Femur (tissue), 1 donor: Measurements from ENCODE around the gene ADO.

Source experiments
- DNase-seq: peaks from one replicate; pipeline ENCODE4 v3.0.0-alpha.2; 2017

The ADO gene

DNA sequence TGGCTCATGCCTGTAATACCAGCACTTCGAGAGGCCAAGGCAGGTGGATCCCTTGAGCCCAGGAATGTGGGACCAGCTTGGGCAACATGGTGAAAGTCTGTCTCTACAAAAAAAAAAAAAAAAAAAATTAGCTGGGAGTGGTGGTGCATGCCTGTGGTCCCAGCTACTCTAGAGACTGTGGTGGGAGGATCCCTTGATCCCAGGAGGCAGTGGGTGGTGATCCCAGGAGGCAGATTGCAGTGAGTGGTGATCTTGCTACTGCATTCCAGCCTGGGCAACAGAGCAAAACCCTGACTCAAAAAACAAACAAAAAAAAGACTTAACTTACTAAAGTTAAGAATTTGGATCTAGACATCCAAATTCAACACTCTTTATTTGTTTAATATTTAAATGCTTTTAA, 10.2 kb upstream of the ADO start:
- no peak for DNase-seq

DNA sequence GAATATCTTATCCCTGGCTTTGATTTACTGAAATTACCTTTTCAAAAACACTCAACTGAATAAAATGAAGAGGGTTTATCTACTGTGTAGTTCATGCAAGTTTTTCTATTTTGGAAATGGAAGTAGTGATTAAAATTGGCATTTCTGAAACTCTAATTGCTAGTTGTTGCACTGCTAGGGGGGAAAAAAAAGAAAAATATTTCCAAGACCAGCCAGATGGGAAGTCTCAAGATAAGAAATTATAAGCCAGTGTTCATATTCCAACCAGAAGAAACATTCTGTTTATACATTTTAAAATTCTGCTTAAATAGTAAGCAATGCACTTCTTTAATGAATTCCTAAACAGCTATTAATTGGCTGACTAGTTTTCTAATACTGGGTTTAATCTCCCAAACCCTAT, 9.4 kb upstream of the ADO start:
- DNase-seq, result no peak

DNA sequence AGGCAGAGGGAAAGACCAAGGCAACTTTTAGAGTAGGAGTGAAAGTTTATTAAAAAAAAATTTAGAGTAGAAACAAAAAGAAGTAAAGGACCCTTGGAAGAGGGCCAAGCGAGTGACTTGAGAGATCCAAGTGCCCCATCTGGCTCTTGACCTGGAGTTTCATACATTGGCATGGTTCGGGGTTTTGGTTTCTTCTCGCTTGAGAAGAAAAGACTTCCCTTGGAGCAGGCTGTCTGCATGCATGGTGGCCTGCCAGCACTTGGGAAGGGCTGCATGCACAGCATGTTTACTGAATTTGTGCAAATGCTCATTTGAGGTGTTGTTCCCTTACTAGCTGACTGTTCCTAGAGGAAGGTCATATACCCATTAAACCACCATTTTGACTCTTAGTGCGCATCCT, 8.8 kb upstream of the ADO start:
- no peak for DNase-seq

DNA sequence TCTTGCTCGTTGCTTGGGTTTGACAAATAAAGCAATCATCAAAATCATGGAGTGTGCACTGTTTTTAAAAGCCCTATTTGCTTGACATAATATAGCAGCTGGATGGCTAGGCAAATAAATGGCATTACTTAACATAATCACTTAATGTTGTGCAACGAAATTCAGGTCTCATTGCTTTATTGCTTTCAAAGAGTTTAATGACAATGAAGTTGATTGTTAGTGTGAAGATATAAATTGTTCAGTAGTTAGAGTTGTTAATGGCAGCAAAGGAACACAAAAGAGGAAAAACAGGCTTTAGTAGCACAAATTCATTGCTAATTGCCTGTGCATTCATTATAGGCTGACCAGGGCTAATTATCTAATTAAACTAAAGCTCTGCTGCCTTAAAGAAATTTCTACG, 7.6 kb upstream of the ADO start:
- DNase-seq, result no peak

DNA sequence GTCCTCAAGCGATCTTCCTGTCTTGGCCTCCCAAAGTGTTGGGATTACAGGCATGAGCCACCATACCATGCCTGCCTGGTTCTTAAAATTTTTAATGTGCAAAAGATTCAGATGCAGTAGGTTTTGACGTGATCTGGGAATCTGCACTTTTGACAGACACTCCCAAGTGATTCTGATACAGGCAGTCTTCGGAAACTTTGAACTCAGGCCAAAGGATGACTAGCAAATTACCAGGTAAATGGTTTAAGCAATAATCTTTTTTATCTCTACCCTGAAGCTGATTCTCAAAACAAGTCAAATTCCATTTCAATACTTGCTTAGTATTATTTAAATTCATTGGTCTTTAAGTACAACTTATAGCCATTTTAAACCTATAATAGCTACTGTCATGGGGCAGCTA, 2.6 kb upstream of the ADO start:
- no peak for DNase-seq

DNA sequence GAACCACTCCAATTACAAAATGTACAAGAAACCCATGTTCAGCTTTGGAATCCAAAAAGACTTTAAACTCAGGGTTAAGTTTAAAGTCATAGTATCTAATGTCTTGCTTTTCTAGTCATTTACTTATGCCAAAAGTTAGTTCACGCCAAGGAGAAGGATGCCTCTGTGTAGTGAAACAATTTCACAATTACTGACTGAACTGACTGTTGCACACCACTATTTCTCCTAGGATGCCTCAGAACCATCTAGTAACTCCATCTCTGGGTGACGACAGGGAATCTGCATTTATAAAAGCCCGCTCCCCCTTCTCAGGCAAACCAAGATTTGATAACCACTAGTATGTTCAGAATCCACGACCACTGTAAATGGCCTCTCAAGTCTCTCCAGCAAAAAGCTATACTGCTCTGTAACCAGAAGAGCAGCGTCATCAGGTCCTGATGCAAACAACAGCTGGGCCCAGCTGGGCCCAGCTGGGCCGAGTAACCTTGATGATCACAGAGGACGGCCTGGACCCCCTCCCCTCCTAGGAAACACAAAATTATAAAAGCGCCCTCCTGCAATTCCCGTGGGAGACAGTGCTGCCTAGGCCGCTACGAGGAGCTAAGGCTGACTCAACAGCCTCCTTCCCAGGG, 680 bp upstream of the ADO start:
- DNase-seq, result no peak

DNA sequence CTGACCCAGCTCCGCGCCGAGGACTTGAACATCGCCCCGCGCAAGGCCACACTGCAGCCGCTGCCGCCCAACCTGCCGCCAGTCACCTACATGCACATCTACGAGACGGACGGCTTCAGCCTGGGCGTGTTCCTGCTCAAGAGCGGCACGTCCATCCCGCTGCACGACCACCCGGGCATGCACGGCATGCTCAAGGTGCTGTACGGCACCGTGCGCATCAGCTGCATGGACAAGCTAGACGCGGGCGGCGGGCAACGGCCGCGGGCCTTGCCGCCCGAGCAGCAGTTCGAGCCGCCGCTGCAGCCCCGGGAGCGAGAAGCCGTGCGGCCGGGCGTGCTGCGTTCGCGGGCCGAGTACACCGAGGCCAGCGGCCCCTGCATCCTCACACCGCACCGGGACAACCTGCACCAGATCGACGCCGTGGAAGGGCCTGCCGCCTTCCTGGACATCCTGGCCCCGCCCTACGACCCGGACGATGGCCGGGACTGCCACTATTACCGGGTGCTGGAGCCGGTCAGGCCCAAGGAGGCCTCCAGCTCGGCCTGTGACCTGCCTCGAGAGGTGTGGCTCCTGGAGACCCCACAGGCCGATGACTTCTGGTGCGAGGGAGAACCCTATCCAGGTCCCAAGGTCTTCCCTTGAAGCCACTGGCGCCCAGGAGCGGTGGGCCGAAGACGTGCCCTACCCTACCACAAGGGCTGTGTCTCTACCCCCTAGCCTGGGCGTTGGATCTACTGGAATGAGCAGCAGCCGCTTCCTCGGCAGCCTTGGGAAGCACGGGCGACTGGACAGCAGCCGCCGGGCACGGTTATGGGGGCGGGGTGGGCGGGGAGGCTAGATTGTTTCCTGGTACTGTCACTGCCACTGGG, 945 bp downstream of the ADO start:
- DNase-seq, result peak; percentile 46

DNA sequence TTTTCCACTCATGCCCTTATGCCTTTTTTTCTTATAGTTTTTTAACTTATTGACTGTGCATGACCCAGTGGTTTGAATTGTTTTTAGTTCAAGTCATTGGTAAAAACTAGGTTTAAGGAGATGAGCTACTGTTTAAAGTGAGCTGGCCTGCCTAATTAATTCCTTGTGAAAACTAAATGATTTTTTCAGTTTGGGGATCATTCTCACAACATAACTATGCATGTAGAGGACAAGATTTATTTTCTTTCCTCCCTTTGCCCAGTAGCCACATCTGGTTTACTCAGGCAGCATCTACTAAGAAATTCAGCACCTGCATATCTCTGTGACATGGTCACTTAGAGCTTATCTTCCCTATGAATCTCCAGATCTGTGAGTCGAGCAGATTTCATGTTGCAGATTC, 1.7 kb downstream of the ADO start:
- DNase-seq, result no peak

DNA sequence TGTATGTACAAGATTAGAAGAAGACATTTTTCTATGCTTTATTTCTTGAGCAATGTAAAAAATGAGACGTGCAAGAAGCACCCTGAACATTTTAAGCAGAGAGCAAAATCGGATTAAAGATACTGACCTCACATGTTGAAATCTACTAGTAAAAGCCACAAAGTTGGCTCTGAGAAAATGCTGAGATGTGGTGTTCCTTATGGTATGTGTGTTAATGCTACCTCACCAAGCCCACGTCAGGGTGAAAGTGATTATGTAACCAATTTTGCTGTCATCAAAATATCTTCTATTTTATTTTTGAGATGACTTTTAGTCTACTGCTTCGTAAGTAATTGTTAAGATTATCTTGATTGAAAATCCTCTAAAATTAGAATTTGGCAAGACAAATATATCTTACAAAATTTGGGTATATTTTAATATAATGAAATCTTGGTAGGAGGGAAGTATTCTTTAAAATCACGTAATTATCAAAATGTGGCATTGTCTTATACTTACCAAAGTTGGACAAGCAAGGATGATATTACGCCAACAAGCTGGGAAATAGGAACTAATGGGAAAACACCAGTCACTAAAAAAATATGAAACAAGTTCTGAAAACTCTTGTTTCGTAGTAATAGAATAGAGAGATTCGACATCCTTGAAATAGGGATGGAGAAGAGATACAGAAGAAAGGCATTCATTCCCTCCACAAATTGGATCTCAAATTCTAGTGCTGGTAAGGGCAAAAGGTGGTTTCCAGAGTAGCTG, 5.8 kb downstream of the ADO start:
- no peak for DNase-seq

DNA sequence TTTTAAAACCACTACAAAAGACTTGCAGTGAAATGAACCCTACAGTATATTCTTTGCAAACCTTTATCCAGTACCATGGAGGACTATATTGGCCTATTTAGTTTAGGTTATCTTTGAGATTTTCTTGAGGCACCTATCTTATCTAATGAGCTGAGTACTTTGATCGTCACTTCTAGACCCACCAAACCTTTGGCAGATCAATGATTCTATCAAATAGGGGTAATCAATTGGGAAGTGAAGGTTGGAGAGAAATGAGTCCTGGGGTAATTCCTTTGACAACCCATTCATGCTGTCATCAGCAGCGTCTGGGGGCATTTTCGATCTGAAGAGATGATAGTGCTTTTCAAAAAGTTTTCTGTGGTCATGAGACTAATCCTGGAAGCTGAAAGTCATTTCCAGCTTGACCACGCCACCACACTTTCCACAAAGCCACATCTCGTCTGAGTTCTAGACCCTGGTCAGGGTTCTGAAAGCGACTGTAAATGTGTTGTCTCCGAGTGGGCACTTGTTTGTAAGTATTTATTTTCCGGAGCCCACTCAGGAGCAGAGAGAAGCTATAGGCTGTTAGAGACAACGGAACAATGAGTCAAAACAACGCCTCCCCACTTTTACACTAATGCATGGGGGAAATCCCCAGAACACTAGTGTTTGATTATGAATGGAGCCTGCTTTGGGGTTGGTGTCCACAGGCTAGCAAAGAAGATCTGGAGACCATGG, 6.8 kb downstream of the ADO start:
- no peak for DNase-seq

DNA sequence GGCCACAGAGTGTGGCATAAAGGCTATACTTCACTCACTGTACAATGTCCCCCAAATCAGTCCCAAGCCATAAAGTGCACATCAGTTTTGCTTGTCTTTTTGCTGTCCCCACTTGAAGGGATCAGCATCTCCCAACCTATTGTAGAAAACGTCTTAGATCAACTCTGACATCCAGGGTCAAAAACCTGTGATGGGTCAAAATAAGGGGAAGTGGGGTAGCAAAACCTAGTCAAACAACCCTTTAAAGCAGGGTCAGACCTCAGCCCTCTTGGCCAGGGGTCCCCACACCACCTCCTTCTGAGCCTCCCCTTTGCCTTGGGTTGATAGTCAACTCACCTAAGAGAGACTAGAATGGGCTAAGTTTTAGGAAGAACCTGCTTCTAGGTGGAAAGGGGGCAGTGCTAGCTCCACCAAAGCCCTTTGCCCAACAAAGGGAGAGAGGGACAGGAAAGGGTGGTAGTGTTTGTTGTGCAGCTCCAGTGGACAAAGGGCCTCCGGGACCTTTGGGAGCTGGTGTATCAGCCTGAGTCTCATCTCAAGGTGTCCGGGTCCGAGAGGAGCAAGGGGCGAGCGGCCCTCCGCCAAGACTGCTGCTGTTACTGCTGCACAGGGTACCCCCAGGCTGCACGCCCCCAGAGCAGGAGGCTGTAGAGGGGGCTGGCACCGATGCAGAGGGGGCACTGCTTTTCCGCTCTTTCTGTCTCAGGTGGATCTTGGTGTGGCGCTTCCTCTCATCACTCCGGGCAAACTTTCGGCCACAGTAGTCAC, 8.3 kb downstream of the ADO start:
- no peak for DNase-seq

DNA sequence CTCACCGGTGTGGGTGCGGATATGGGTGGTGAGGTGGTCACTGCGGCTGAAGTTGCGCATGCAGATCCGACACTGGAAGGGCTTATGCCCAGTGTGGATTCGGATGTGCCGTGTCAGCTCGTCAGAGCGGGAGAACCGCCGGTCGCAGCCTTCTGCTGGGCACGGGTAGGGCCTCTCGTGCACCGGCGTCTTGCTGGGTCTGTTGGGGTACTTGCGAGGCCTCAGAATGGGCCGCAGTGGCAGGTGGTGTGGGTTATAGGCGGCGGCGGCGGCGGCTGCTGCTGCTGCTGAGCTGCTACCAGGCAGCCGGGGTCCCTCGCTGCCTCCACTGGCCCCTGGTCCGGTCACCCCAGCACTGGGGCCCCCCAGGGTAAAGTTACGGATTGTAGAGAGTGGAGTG, 8.9 kb downstream of the ADO start:
- no peak for DNase-seq

DNA sequence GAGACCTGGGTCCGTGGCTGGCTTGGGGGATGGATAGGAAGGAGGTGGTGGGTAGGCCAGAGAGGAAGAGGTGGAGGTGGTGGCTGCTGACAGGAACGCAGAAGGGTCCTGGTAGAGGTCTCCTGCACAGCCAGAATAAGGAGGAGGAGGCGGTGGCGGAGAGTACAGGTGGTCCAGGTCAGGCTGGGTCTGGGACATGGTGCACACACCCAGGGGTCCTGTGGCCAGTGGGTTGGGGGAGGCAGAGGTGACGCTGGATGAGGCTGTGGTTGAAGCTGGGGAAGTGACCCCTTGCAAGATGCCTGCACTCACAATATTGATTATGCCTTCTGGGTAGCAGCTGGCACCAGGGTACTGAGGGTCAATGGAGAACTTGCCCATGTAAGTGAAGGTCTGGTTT, 9.5 kb downstream of the ADO start:
- no peak for DNase-seq

DNA sequence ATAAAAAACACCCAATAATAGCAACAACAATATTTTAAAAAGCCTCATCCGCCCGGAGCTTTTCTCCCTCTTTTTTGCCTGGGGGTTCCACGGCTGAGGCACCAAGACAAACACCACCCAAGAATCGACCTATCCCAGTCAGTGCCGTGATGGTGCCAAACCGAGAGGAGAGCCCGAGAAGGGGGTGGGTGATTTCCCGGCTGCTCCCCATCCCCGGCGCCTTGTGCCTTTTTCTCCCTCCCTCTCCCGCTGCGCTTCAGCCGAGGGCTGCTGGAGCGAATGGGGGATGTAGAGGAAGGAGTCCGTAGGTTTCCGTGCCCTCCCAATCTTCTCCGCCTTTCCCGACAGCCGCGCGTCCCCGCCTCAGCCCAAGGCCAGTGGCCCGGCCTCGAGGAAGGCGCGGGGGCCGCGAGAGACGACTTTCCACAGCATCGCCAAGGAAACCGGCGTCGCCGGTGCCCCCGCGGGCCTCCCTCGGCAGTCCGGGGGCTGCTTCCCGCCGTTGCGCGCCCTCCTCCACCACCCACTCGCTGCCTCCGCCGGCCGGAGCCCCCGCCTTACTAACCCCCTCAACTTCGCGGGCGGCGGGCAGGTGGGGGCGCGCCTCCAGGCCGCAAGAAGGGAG, 10.3 kb downstream of the ADO start:
- DNase-seq, result peak; percentile 28

DNA sequence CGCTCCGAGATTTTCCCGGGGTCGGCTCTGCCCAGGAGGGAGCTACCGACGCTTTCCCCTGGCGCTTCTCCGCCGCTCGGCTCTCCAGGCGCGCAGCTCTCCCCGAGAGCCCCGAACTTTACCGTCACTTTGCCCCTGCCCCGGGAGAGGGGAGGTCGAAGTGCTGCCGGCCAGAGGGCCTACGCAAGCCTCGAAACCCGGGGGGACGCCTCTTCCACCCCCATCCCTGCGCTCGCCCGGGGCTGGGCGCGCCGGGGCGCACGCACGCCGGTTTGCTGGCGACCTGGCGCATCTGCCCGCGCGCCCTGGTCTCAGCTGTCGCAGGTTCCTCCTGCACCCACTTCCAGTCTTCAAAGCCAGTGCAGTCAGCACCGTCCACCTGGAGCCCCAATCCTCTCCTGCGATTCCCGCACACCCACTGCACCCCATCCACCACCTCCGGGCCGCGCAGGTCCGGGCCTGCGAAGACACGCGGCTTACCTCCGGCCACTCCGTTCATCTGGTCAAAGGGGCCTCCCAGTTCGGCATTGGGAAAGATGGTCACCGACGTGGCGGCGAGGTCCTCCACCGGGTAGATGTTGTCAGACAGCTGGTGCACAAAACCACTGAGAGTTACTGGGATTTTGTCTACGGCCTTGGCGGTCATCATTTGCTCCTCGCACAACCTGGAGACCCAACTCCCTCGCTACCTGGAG, 11.0 kb downstream of the ADO start:
- DNase-seq, result peak; percentile 35

DNA sequence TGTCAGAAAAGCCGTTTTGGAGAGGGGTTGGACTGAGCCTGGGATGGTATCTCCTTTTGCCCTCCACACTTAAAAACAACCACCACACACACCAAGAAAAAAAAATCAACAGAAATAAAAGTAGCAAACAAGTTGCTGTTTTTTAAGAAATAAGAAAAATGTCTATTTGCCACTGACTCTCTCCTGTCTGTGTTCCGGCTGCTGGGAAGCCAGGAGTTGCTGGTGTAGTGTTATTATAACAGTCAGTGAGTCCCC, 11.5 kb downstream of the ADO start:
- DNase-seq, result no peak

DNA sequence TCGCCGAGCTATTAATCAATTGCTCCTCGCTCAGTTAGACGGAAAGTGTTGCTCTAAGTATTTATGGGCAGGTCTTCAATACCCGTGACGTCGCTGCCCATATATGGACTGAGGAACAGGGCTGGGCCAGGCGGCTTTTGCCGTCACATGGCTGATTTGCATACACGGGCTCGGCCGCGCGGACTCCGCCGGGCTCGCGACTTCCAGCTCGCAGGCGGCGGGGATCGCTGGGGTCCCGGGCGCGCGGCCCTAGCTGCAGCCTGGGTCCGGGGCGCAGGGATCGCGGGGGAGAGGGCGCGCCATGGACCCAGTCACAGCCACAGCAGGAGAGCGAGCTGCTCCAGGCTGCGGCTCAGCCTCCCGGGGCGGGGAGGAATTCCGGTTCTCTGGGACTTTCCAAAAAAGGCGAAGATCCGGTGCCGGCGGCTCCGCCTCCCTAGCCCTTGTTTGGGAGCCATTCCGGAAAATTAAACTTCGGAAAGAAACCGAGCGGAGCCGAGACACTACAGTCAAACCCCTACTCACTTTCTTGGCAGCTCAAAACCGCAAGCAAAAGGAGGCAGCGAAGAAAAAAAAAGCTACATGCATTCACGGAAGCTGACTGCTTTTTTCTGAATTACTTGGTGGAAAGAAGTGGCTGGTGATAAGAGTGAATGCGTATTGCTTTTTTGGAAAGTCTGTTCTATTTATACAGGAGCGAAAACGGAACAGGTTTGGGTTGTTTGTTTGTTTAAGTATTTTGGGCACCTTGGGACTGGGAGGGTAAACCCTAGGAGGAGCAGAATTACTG, 12.0 kb downstream of the ADO start, which contains the start of gene EGR2:
Gene EGR2, minus strand, starts transcription at position 36 of the 790 bp plus-strand sequence. CDS start 337 bp downstream, outside the sequence.
- peak; percentile 96 for DNase-seq

DNA sequence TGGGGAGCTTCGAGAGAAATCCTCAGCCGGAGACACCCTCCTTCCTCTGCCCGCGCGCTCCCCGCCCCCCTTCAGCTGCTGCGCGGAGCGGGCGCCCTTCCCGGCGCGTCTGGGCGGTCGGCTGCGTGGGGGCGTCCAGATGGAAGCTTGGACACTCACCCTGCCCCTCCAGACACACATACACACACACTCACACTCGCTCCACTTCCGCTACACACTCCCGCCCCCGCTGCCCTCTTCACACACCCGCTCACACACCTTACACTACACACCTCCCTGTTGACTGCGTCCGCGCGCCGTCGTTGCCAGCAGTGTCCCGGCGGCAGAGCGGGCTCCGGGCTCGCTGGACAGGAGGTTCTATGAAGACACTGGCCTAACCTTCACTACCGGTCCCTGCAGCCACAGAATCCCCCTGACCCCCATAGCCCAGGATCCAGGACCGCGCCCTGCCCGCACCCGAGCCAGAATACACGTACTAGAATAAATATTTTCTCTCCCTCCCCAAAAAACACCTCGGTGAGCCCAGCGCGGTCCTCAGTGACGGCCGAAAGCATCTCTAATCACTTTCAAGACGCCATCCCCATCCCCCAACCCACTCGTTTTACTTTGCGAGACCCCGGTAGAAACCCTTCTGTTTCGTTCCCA, 12.7 kb downstream of the ADO start:
- peak; percentile 72 for DNase-seq

DNA sequence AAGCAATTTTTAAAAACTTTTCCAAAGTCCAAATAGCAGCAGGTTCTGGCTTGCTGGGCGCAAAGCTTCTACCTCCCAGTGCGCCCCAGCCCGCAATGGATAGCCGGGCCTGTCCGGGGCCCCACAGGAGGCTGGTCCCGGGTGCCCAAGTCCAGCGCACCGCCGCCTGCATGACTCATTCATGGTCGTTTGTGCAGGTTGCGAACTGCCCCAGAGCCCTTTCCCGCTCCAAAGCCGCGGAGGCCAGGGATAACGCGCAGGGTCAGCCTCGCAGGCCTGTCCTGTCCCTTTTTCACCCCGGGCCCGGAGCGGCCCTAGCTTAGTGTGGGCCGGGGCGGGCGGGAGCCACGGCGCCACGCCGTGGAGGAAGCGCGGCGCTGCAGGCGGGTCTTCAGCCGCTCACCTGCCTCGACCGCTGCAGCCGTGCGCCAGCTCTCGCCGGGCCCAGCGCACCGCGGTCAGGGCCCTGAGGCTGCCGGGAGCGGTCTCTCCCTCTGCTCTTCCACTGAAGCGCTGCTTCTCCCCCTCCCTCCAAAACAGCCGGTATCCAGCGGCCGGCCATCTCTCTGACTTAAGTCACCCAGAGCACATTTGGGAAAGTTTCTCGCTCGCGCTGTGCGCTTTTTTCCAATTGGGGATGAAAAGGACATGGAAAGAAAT, 13.4 kb downstream of the ADO start:
- peak; percentile 80 for DNase-seq
